Naive thymus-derived CD8-positive, alpha-beta T cell (primary cell): ENCODE measurements around the gene HPS3. TPM values are rescaled to one million over a fixed set of nuclear protein-coding genes. Genes with fewer than 3 reads are reported as not detected.

ENCODE experiments used
- ATAC-seq, 2 donors: fragments of 150-1000 bp; cut with Tn5 transposase in 1 of 2; sonication (Bioruptor Pico), chemical (Tn5 transposase) in 1 of 2; 1 replicate in 1 of 2; 2 replicates in 1 of 2; pipeline ENCODE4 v1.10.0; 2021; ENCODE audit warnings: mild to moderate bottlenecking in 2 of 2, moderate library complexity in 2 of 2
- POLR2A ChIA-PET: fragments of 350-600 bp; sonication (Branson Sonifier 250); formaldehyde crosslinking; loops from one replicate; lab custom pipeline; 2021; ENCODE audit warnings: antibody characterized with exemption; lab: Charles Lee
- DNase-seq, 10 donors: peaks; one replicate each; pipeline versions ENCODE4 v3.0.0 to v3.0.0-alpha.2; 2020 to 2022
- H3K27ac Mint-ChIP-seq, 10 donors: one replicate each; pipeline ENCODE4 v1.8.0; 2020 to 2022; ENCODE audit warnings: mild to moderate bottlenecking in 10 of 10, mixed read lengths in 10 of 10, moderate library complexity in 4 of 10, inconsistent platforms in 1 of 10
- H3K27me3 Mint-ChIP-seq, 5 donors: one replicate each; pipeline ENCODE4 v1.8.0; 2021 to 2022; ENCODE audit warnings: mixed read lengths in 5 of 5
- H3K36me3 Mint-ChIP-seq, 3 donors: one replicate each; pipeline ENCODE4 v1.8.0; 2020 to 2022; ENCODE audit warnings: mixed read lengths in 3 of 3, mild to moderate bottlenecking in 2 of 3, inconsistent platforms in 1 of 3
- H3K4me1 Mint-ChIP-seq, 4 donors: one replicate each; pipeline ENCODE4 v1.8.0; 2021 to 2022; ENCODE audit warnings: mixed read lengths in 4 of 4
- H3K4me3 Mint-ChIP-seq, 10 donors: one replicate each; pipeline ENCODE4 v1.8.0; 2020 to 2022; ENCODE audit warnings: mild to moderate bottlenecking in 10 of 10, mixed read lengths in 10 of 10, moderate library complexity in 6 of 10, inconsistent platforms in 1 of 10
- H3K9me3 Mint-ChIP-seq, 9 donors: one replicate each; pipeline ENCODE4 v1.8.0; 2020 to 2022; ENCODE audit warnings: mixed read lengths in 9 of 9, mild to moderate bottlenecking in 3 of 9, inconsistent platforms in 1 of 9, moderate library complexity in 1 of 9
- polyA plus RNA-seq, 3 donors: library from polyadenylated mRNA; unstranded; fragments of 300-500 nt; fragmentation: Illumina TruSeq; gene quantifications; one replicate each; pipeline ENCODE4 v1.2.3, GENCODE V29; 2021
- total RNA-seq, 8 experiments: library from RNA in 2 of 8; stranded (reverse) in 2 of 8; gene quantifications; one replicate each; pipeline ENCODE4 v1.2.3 and lab custom pipeline; 2021 to 2026

Gene HPS3
- total and polyA plus RNA-seq, 5 experiments from 2014 or later: 31.5 to 41.0 (median 33.2) TPM

DNA sequence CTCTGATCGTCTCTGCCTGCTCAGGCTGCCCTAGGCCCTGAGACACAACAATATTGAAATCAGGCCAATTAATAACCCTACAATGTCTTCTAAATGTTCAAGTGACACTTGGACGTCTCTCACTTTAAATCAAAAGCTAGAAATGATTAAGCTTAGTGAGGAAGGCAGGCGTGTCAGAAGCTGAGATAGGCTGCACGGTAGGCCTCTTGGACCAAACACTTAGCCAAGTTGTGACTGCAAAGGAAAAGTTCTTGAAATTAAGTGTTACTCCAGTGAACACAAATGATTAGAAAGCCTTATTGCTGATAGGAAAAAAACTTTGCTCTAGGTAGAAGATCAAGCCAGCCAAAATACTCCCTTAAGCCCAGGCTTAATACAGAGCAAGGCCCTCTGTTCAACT is 2.2 kb downstream of the HPS3 start:
- Mint-ChIP-seq H3K4me1 (peaks cover 23 to 64% (median 58%) of the 10 kb centered on the region in 4 donors), H3K27me3 (no peaks in the 10 kb centered on the region), H3K4me3 (peak overlapping the region; percentile 59 to 98 (median 90)), H3K27ac (peak overlapping the region; percentile 37 to 90 (median 74)), H3K36me3 (peaks cover 0 to 11% (median 0%) of the 10 kb centered on the region in 3 donors), H3K9me3 (no peaks in the 10 kb centered on the region)
- POLR2A ChIA-PET: no interaction called here
- ATAC-seq: no peak
- no peak for DNase-seq

DNA sequence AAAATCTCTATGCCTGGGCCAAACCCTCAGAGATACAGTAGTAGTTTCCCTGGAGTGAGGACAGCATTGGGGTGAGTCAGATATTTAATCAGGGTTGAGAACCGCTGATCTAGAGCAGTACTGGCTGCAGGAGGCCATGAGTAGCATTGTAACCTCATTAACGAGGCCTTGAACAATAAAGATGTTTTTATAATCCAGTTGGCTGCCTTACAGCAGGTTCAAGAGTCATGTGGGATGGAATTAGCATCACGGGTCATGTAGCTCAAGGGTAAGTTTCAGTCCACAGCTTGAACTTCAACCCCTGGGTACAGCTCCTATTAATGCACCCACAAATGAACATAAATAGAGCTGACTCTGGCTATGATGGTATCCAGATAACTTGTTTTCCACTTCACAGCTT is 5.1 kb downstream of the HPS3 start:
- H3K4me3 Mint-ChIP-seq: no peak overlapping the region

DNA sequence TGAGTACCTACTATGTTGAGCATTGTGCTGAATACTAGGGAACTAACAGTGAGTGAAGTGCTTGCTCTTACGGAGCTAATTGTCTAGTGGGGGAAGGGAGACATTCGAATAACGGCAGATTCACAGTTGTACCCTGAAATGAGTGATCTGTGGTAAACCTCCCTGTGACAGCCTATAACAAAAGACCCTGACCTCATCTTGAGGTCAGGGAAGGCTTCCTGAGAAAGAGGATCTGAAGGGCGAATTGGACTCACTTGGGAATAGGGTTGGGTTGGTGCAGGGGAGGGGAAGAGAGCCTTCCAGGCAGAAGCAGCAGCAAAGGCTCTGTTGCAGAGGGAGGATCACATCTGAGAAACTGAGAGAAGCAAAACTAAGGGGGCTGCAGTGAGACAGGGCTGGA is 13.2 kb downstream of the HPS3 start:
- no peaks in the 10 kb centered on the region for H3K27me3 Mint-ChIP-seq
- no peaks in the 10 kb centered on the region for H3K9me3 Mint-ChIP-seq
- H3K27ac Mint-ChIP-seq: peak overlapping the region in 2 of 10 donors; percentile 23 to 53
- H3K36me3 Mint-ChIP-seq: peaks cover 0 to 43% (median 22%) of the 10 kb centered on the region in 3 donors
- peaks cover 12 to 27% (median 17%) of the 10 kb centered on the region in 4 donors for H3K4me1 Mint-ChIP-seq
- DNase-seq (no peak), ATAC-seq (no peak)
- H3K4me3 Mint-ChIP-seq: no peak overlapping the region
- POLR2A ChIA-PET: interaction anchor here (0.5 kb wide), 1 partner anchor 81 kb away, joined by 4 read pairs; no protein-coding TSS in a partner anchor

More for the DNA sequence above, 5.1 kb downstream of the HPS3 start:
- POLR2A ChIA-PET: no interaction called here
- H3K27me3 Mint-ChIP-seq: no peaks in the 10 kb centered on the region
- H3K4me1 Mint-ChIP-seq: peaks cover 26 to 73% (median 57%) of the 10 kb centered on the region in 4 donors
- H3K27ac Mint-ChIP-seq: no peak overlapping the region
- DNase-seq (no peak), ATAC-seq (no peak)
- peaks cover 0 to 12% (median 0%) of the 10 kb centered on the region in 3 donors for H3K36me3 Mint-ChIP-seq
- no peaks in the 10 kb centered on the region for H3K9me3 Mint-ChIP-seq

DNA sequence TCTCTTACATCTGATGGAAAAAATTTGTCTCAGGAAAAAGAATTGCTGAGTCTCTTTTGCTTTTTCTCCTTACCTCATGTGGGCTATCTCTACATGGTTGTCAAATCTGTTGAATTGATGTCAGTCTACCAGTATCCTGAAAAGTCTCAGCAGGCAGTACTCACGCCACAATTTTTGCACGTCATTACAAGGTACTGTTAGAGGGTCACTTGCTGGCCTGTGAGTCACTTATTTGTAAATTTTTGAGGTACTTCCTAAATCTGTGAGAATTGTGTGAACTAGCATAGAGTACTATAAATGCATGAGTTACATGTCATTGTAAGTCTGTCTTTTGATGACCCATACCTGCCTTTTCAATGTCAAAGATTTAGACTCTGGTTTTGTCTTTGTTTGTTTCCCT is 15.9 kb downstream of the HPS3 start:
- H3K27me3 Mint-ChIP-seq: no peaks in the 10 kb centered on the region
- no peaks in the 10 kb centered on the region for H3K9me3 Mint-ChIP-seq
- peak overlapping the region in 2 of 10 donors; percentile 7 to 39 for H3K4me3 Mint-ChIP-seq
- H3K36me3 Mint-ChIP-seq: peaks cover 0 to 47% (median 31%) of the 10 kb centered on the region in 3 donors
- no peak for DNase-seq
- peak overlapping the region in 1 of 10 donors; percentile 57 for H3K27ac Mint-ChIP-seq
- H3K4me1 Mint-ChIP-seq: peaks cover 4 to 21% (median 10%) of the 10 kb centered on the region in 4 donors
- ATAC-seq: no peak
- POLR2A ChIA-PET: interaction anchor here (2.6 kb wide), 1 partner anchor 15 kb away, joined by 14 read pairs; the partner anchor contains the start of gene HPS3

DNA sequence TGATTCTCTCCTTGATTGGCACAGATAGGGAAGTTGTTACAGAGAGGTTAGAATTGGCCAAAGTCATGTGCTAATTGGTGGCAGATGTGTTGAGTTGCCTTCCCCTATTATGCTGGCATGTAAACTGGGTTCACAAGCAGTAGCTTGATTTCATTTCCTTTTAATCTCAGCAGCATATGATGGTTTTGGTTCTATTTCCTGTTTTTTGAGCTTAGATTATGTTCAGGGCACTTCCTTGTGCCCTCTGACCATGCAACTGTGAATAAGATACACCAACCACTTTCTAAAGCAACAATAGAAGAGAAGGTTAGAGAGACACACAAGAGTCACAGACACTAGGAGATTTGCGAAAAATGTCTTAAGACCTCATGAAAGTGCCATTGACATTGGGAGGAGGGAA is 16.5 kb downstream of the HPS3 start:
- Mint-ChIP-seq H3K4me3 (no peak overlapping the region), H3K9me3 (no peaks in the 10 kb centered on the region), H3K4me1 (peaks cover 4 to 18% (median 12%) of the 10 kb centered on the region in 4 donors), H3K27me3 (no peaks in the 10 kb centered on the region), H3K36me3 (peaks cover 0 to 46% (median 26%) of the 10 kb centered on the region in 3 donors), H3K27ac (no peak overlapping the region)
- DNase-seq (peak in 4 of 10 donors; percentile 4 to 34 (median 20)), ATAC-seq (peak; percentile 75 to 80)
- POLR2A ChIA-PET: interaction anchor here (2.6 kb wide), 1 partner anchor 16 kb away, joined by 14 read pairs; the partner anchor contains the start of gene HPS3

DNA sequence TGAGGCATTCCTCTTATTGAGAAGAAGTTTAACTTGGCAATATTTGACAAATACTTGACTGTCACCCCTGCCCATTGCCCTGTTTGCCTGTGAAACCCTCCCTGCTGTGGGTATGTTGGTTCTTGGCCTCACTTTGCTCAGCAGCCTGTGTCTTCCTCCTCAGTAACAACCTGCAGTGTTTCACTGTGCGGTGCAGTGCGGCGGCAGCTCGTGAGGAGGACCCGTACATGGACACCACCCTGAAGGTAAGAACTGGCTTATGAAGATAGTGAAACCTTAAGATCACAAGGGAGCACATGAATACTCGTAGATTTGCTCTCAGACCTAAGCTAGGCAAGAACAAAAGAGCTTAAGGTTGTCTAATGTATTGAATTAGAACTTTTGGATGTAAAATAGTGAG is 21.0 kb downstream of the HPS3 start:
- H3K9me3 Mint-ChIP-seq: no peaks in the 10 kb centered on the region
- H3K27ac Mint-ChIP-seq: peak overlapping the region in 4 of 10 donors; percentile 17 to 88 (median 64)
- H3K36me3 Mint-ChIP-seq: peaks cover 3 to 51% (median 16%) of the 10 kb centered on the region in 3 donors
- peaks cover 6 to 23% (median 13%) of the 10 kb centered on the region in 4 donors for H3K4me1 Mint-ChIP-seq
- ATAC-seq (no peak), DNase-seq (no peak)
- no peak overlapping the region for H3K4me3 Mint-ChIP-seq
- POLR2A ChIA-PET: no interaction called here
- no peaks in the 10 kb centered on the region for H3K27me3 Mint-ChIP-seq

DNA sequence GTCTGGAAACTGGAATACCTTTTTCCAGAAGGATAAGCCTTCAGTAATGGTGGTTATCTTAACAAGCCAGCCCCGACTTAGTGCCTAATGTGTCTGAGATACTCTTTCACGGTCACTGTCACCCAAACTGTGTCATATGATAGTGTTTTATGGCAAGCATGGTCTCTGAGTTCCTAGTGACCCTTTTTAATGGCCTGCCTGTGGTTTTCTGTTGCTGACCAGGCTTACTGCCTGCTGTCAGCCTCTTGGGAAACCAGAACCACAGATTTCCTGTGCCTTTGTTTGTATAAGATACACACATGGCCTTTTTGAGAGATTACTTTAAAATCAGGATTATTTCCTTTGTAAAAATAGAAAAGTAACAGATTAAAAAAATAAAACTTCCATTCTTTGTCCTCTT is 22.4 kb downstream of the HPS3 start:
- Mint-ChIP-seq H3K36me3 (peaks cover 3 to 63% (median 22%) of the 10 kb centered on the region in 3 donors), H3K4me1 (peaks cover 4 to 23% (median 13%) of the 10 kb centered on the region in 4 donors)
- POLR2A ChIA-PET: no interaction called here

DNA sequence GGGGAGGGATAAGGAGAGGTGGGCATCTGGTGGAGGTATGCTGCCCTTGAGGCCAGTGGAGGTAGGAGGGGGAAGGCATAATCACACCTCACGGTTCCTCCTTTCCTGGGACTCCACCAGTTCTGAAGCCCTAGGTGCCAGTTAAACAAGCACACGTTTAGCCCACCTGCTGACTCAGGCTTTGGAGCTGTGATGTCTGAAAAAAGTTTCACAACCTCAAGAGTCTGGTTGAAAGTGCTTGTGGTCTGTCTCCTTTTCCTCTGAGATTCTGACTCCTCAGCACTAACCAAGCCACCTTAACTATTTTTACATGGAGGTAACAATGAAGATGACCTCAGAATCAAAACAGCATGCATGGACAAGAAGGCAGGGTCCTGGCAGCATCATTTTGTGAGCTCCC is 23.0 kb downstream of the HPS3 start:
- ATAC-seq (no peak), DNase-seq (no peak)
- Mint-ChIP-seq H3K27me3 (no peaks in the 10 kb centered on the region), H3K36me3 (peaks cover 3 to 68% (median 24%) of the 10 kb centered on the region in 3 donors), H3K27ac (peak overlapping the region in 6 of 10 donors; percentile 5 to 86 (median 50)), H3K4me1 (peaks cover 4 to 23% (median 13%) of the 10 kb centered on the region in 4 donors), H3K4me3 (no peak overlapping the region), H3K9me3 (no peaks in the 10 kb centered on the region)
- POLR2A ChIA-PET: no interaction called here

More for the DNA sequence above, 22.4 kb downstream of the HPS3 start:
- no peaks in the 10 kb centered on the region for H3K9me3 Mint-ChIP-seq
- ATAC-seq: no peak
- peak overlapping the region in 1 of 10 donors; percentile 15 for H3K4me3 Mint-ChIP-seq
- H3K27ac Mint-ChIP-seq: peak overlapping the region in 6 of 10 donors; percentile 36 to 80 (median 44)
- no peak for DNase-seq
- H3K27me3 Mint-ChIP-seq: no peaks in the 10 kb centered on the region

DNA sequence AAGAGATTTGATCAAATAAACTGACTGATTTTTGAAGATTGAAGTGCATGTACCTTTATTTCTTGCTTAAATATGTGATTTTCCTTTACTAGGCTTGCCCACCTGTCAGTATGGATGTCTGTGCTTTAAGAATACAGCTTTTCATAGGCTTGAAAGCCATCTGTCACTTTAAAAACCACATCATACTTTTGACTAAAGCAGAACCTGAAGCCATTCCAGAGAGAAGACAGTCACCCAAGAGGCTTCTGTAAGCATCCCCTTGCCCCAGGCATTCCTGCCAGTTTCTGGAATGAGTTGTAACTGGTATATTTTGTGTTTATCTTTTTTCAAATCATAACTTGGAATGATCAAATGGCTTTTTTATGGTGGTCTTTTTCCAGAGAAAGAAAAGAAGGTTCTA is 24.0 kb downstream of the HPS3 start:
- no peak for ATAC-seq
- peaks cover 3 to 78% (median 20%) of the 10 kb centered on the region in 3 donors for H3K36me3 Mint-ChIP-seq
- H3K9me3 Mint-ChIP-seq: no peaks in the 10 kb centered on the region
- DNase-seq: no peak
- H3K27me3 Mint-ChIP-seq: no peaks in the 10 kb centered on the region
- H3K27ac Mint-ChIP-seq: peak overlapping the region in 6 of 10 donors; percentile 5 to 80 (median 49)
- no peak overlapping the region for H3K4me3 Mint-ChIP-seq
- POLR2A ChIA-PET: no interaction called here
- peaks cover 4 to 23% (median 13%) of the 10 kb centered on the region in 4 donors for H3K4me1 Mint-ChIP-seq

DNA sequence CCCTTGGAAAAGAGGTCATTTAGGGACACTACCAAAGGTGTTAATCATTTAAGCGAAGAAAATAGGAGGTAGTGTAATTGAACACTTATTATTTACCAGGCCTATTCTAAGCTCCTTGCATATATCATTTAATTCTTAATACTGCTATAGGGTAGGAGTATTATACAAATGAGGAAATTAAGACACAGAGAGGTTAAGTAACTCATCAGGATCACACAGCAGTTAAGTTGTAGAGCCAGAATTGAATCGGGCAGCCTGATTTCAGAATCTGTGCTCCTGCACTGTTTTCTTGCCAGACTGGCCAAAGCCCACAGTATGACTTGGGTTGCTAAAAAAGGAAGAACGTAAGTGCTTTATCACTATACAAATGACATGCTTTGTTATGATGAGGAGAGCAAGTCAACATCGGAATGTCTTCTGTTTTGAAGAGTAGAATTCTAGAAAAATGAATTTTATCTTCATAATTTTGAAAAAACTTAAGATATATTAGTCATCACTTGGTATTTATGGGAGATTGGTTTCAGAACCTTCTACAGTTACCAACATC is 31.4 kb downstream of the HPS3 start:
- H3K36me3 Mint-ChIP-seq: peaks cover 0 to 81% (median 41%) of the 10 kb centered on the region in 3 donors
- POLR2A ChIA-PET: no interaction called here
- no peaks in the 10 kb centered on the region for H3K27me3 Mint-ChIP-seq
- H3K9me3 Mint-ChIP-seq: no peaks in the 10 kb centered on the region
- no peak overlapping the region for H3K27ac Mint-ChIP-seq
- H3K4me3 Mint-ChIP-seq: no peak overlapping the region
- ATAC-seq (no peak), DNase-seq (no peak)
- peaks cover 2 to 10% (median 6%) of the 10 kb centered on the region in 4 donors for H3K4me1 Mint-ChIP-seq

DNA sequence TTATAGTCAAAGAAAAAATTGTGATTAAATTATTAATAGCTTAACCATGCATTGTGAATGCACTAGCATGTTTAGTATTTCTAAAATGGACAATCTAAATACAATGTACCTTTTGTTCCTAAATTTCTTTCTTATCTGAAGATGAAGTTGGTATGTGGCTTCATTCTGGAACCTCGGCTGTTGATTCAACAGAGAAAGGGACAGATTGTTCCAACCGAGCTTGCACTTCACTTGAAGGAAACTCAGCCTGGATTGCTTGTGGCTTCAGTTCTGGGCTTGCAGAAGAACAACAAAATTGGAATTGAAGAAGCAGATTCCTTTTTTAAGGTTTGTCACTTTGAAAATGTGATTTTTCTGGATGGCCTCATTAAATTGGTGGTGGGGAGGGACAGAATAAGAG is 32.6 kb downstream of the HPS3 start:
- DNase-seq (no peak), ATAC-seq (no peak)
- Mint-ChIP-seq H3K27me3 (no peaks in the 10 kb centered on the region), H3K27ac (peak overlapping the region in 2 of 10 donors; percentile 38 to 66), H3K36me3 (peaks cover 0 to 76% (median 40%) of the 10 kb centered on the region in 3 donors), H3K4me3 (no peak overlapping the region), H3K4me1 (peaks cover 2 to 10% (median 6%) of the 10 kb centered on the region in 4 donors), H3K9me3 (no peaks in the 10 kb centered on the region)
- POLR2A ChIA-PET: interaction anchor here (1.0 kb wide), 1 partner anchor 33 kb away, joined by 4 read pairs; no protein-coding TSS in a partner anchor

DNA sequence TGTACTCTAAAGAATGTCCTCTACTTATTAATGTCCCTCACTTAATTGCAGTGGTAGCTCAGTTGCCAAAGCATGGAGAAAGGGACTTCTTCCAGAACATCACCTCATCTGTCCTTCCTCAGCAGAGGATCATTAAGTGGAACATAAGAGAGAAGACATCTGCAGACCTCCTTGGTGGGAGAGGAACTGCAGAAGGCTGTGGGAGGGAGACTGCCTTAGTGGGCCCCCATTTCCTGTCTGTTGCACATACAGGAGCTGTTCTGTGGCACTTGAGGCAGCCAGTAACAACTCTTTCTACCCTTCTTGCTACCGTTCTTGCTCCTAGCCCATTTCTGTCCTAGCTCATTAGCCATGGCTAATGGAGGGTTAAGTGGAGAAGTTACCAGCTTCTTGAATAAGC is 33.6 kb downstream of the HPS3 start:
- POLR2A ChIA-PET: no interaction called here
- DNase-seq (no peak), ATAC-seq (no peak)
- H3K27me3 Mint-ChIP-seq: no peaks in the 10 kb centered on the region
- H3K27ac Mint-ChIP-seq: peak overlapping the region in 1 of 10 donors; percentile 11
- peaks cover 2 to 10% (median 6%) of the 10 kb centered on the region in 4 donors for H3K4me1 Mint-ChIP-seq
- H3K9me3 Mint-ChIP-seq: no peaks in the 10 kb centered on the region
- H3K4me3 Mint-ChIP-seq: no peak overlapping the region
- peaks cover 0 to 77% (median 47%) of the 10 kb centered on the region in 3 donors for H3K36me3 Mint-ChIP-seq

DNA sequence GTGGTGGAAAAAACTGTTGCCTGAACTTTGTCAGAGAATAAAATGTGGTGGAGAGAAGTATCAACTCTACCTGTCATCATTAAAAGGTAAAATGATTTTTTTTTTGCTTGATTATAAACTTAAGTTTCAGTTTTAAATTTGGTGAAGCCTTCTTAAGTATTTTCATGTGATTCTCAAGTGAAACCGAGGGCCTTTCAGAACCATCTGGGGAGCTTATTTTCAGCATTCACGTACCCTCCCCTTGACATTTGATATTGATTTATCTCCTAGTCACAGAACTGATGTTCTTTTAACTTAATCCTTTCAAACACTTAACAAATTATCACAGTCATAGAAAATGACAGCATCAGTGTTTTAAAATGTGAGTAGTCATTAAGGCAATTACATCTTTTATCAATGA is 38.5 kb downstream of the HPS3 start:
- no peak for DNase-seq

More for the DNA sequence above, 38.5 kb downstream of the HPS3 start:
- no peak for ATAC-seq
- H3K9me3 Mint-ChIP-seq: no peaks in the 10 kb centered on the region
- no peak overlapping the region for H3K27ac Mint-ChIP-seq
- POLR2A ChIA-PET: no interaction called here
- peaks cover 0 to 5% (median 2%) of the 10 kb centered on the region in 4 donors for H3K4me1 Mint-ChIP-seq
- peaks cover 6 to 89% (median 54%) of the 10 kb centered on the region in 3 donors for H3K36me3 Mint-ChIP-seq
- H3K4me3 Mint-ChIP-seq: no peak overlapping the region
- no peaks in the 10 kb centered on the region for H3K27me3 Mint-ChIP-seq
